DMS53 treated with DMSO at 0.1 percent for 48 hours (cell line): Measurements from ENCODE around the gene FRMD5.

ENCODE experiments used
- DNase-seq: peaks from one replicate; lab custom pipeline; 2025; ENCODE audit not compliant: unreplicated experiment; lab: John Stamatoyannopoulos, UW

The FRMD5 gene

DNA sequence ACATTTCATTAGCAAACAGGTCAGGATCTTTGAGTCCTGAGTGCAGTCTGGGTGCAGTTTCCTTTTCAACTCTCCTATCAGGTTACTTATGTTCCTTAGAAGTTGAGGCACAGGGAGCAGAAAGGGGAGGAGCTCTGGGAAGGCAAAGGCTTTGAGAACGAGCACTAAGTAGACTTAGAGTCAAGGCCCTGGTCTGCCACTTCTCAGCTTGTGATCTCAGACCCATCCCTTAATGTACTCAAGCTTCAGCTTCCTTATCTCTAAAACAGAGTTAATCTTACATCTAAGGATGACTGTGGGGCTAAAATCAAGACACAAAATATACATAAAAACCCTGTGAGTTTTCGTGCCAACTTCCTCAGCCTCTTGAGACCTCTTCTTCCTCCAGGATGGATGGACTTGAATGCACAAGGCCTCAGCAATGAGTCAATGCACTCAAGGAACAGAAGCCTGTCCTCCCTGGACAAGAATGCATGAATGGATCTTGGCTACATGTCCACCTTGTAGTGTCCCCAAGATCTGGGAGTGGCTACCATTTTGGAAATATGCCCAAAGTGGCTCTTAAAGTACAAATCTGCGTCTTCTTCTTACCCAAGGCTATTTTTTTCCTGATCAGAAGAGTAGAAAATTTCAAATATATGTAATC lies 263.2 kb downstream of the FRMD5 start:
- no peak for DNase-seq

DNA sequence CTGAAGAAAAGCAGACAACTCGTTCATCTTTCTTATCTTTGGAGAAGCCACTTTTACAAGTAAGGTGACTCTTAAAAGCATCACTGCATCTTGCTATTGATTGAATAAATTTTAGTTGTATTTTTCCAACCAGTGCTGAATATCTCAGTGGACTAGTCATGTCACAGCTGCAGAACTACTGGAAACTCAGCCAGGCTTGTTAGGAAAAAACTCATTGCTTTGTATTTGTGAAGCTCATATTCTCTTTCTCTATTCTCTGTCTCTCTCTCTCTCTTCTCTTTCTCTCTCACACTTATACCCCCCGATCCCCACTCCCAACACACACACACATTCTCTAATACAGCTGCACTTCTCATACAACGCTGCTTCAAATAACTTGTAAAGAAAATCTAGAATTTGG lies 264.0 kb downstream of the FRMD5 start:
- no peak for DNase-seq

DNA sequence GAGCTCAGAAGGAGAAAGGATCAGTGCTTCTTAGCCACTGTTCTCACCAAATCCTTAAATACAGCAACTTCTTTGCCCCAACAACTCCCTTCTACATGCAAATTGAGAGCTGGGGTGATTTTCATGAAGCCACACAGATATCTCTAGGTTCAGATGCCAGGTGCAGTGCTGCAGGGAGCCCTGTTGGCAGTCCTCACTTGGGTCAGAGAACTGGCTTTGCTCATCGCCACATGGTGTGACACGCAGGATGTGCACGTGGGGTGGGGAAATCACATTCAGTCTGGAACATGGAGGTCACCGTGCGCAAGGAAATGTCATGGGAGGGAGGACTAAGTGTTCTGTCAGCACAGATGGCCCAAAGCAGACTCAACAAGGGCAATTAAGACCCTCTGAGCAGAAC lies 264.5 kb downstream of the FRMD5 start:
- DNase-seq: no peak

DNA sequence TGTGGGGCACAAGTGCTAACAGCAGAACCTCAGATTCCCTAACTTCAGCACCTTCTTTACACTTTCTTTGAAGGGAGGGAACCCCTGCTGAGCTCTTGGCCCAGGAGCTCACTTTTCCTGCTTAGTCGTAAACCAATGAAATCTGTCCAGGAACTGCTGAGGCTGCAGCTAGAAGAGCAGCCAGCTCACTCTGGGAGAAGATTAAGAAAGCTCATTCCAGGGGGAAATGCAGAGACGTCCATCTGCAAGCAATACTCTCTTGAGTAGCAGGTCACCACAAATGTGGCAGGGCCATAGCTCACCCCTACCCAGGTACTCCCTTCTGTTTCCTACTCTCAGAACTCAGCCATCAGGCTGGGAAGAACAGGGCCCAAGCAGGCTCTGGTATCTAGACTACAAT lies 265.0 kb downstream of the FRMD5 start:
- no peak for DNase-seq

DNA sequence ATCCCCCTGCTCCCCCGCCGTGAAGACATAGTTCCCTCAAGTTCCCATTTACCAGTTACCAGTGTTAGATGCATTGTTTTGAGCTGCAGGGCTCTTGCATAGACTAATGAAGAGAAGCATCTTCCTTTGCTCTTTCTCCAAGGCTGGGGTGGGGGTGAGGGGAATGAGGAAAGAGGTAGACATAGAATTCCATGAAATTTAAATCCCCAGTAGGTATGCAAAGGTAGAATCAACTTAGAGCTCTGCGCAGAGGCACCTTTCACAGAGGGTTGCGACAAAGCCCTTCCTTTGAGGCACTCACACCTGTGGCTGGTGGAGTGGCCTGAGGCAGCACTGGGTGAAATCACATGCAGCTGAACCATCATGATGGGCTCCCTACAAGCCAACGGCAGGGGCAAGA lies 266.9 kb downstream of the FRMD5 start:
- DNase-seq: no peak

DNA sequence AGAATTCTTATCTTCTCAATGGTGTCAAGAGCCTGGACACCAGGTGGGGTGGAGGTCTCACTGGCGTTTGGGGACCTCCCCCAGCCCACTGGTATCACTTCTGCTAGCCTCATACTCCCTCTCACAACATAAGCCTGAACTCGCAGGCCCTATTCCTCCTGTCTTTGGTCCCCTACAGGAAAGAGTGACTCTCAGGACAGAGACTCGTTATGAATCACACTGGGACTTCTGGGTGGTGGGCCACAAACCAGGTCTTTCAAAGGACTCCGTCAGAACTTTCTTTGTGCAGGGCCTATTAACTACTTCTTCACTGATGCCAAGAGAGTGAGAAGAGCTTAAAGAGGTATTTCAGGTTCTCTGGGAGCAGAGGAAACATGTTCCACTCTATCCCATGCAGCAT lies 267.9 kb downstream of the FRMD5 start:
- DNase-seq: no peak

DNA sequence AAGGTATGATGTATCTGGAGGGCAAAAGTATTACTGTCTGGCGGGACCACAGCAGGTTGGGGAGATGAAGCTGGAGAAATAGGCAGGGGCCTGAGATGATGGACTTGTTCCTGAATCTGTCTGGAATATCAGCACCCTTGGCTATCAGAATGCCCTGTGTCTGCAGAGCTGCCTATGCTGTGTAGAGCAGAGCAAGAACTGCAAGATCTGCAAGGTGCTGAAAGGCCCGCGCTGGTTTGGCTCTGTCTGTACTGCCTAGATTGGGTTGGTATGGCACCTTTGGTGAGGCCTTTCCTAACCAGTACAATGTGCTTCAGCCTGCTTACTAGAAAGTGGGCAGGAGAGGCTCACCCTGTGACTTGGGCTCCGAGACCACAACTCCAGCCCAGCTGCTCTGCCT lies 271.5 kb downstream of the FRMD5 start:
- no peak for DNase-seq

DNA sequence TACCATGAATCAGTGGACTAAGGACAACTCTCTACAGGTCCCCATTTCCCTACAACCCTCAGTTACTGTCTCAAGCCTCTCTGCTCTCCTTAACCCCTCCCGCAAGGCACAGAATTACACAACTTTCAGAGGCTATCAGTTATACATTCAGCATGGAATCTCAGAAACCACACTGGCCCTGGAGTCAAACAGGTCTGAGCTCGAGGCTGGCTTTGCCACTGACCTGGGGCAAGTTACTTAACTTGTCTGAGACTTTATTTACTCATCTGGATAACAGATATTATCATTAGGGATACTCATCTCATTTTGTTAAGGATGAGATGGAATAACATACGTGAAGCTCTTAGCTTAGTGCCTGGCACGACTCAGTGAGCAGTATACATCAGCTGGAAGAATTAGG lies 273.1 kb downstream of the FRMD5 start:
- DNase-seq: no peak

DNA sequence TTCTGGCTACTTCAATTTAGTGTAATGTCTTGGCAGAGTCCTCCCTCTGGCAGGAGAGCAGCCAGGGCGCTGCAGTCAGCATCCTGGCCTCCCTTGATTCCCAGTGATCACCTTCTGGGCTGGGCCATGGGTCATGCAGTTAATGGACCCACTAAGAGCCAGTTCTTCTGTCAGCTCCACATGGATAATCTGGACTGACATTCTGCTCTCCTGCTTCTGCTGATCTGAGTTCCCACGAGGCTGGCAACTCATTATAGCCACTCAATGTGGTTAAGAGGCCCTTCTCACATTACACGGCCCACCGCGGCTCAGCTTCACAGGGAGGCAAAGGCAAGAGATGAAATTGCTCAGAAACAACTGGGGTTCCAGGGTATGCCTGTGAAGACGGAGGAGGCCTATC lies 274.3 kb downstream of the FRMD5 start:
- no peak for DNase-seq

DNA sequence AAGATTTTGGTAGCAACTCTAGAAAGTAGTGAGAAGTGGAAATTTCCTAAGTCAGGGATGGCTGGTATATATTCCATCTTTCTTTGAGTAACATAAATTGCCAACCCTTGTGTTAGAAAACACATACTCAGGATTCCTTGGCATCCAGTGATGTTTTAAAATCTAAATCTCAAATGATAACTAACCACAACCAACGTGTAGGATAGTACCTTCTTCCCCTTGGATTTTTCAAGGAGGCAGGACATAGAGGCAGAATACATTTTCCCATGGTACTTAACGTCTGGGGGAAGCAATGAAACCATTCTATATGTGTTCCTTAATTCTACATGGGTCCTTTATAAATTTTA lies 274.8 kb downstream of the FRMD5 start:
- DNase-seq: no peak

DNA sequence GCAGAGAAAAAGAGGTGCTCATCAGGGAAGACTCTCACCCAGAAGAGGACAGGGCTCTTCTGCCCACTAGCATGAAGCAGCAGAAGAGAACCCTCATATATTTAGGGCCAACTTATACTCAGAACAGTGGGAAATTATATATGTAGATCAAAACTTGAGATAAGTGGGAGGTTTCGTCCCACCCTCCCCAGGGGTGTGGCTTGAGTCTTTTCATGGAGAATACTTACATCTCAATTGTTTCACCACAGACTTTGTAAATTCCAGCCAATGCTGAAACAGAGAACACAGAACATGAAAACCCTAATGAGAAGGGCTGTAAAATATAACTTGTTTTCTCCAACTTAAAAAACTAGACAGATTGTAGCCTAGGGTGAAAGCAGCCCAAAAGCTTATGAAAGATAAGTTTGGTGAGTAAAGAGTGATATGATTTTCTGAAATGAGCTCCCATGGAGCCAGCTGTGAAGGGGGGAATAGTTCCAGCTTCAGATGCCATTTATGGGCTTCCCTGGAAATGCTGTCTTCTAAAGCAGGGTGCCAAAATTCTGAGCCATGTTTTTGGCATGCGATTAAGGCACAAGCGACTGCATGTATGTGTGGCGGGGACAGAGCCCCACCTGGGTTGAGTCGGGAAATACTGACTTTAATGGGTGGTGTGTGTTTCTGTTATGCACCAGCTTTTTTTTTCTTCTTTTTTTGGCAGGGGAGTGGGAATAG lies 275.4 kb downstream of the FRMD5 start:
- DNase-seq: no peak

DNA sequence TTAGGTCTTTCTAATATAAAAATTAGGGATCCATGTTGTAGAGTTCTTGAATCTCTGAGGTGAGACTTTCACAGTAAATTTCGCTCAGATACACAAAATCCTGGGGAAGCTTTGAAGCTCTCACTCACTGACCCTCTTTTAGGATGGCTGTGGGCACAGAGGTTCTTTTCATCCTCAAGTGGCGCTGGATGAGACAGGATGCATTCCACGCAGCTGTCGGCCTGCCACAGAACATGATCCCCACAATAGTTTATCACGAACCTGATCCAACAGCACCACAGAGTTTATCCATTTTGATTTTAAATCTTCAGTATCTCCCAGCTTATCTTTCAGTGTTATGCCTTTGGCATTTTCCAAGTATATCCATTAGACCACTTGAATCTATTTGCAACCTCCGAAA lies 276.4 kb downstream of the FRMD5 start:
- no peak for DNase-seq

DNA sequence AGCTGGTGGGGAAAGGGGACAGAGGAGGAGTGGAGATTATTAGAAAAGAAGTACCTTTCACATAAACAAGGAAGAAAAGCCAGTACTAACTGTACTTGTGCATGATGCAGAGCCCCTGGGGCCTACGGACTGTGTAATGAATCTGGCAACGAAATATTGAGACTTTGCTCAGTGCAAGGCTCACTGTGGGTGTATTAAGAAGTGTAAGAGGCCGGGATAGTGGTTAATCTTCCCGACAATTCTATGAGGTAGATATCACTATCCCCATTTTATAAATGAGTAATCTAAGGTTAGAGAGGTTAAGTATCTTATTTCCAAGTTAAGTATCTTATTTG lies 278.8 kb downstream of the FRMD5 start:
- DNase-seq: no peak

DNA sequence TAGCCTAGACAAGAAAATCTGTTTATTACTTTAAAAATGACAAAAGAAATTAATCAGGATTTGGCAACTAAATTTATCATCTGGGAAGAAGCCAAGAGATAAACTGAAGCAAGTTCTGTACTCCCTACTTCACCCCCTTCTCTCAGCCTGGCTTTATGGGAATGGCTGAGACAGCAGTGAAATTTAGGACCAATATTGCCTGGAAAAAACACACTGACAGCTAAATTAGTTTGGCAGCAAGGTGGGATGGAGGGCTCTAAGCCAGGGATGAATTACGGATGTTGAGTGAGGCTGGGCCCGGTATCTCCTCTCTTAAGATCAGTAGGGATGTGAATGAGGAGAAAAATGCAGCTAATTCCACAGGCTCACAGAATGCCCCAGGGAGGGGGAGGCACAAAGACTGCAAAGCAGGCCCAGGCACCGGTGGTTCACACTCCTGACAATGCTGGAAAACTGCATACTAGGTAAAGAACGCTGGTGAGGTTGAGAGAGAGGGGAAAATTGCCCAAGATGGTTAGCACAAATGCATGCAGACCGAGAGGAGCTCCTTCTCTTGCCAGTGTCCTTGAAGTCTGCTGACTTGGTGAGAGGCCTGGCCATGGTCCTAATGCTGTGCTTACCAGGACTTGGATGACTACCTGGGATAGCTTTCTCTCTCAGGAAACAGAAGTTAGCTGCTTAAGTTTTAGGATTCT lies 279.3 kb downstream of the FRMD5 start:
- no peak for DNase-seq

DNA sequence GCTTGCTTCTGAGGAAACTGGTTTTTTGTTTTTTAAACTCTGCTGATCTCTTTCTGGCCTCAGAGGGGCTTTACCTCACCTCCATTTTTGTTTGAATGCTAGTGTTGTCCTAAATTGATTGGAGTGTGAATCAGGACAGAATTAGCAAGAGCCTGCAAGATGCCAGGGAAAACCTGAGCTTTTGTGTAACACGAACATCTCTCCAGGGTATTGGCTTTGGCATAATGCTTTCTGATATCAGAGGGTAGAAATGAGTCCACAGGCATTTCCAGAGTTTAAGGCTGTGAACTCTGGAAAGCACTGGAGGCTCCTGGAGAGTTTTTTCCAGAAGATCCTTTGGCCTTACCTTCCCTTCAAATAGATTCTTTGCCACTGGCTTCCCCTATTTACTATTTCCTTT lies 281.1 kb downstream of the FRMD5 start:
- no peak for DNase-seq

DNA sequence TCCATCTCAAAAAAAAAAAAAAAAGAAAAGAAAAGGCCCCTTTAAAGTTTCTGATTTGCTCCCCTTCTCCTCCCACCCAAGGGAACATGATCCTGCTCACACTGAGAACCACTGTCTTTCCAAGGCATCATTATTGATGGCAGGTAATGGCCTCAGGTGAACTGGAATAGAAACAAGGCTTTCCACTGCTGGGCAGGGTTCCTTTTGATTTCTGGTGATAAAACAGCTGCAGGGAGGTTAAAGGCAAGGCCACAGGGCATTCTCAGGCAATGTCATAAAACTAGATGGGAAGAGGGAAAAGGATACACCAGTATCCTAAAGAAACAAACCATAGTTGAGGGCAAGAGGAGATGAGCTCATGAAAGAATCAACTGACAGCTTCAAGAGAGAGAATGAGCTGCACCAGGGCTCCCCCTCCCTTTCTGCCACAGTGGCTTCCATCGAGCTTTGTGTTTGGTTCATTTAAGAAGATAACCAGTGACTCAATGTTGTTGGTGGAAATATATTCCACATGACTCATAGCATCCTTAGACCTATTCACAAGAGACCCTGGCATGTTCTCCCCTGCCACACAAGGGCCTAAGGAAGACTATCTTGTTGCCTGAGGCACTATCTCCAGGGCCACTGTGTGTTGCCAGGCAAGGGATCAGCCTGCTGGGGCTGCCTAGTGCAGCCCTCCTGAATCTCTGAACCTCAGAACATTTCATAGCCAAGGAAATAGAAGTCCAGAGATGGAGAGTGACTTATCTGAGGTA lies 281.9 kb downstream of the FRMD5 start:
- DNase-seq: no peak

DNA sequence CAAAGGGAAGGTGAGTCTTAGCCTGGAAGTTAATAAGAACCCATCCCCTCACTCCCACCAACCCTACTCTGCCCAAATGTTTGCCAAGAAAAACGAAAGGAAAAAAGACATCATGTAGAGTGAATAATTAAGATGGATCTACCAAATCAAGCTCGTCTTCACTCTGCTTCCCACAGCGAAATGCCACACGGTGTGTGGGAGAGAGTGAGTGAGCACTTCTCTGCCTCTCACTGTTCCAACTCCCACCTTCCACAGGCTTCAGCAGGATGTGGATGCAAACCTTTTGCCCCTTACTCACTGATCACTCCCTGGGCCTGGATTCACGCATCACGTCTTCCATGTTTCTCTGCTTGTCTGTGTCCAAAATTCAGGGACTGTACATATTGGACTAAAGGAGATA lies 282.9 kb downstream of the FRMD5 start:
- DNase-seq: no peak

DNA sequence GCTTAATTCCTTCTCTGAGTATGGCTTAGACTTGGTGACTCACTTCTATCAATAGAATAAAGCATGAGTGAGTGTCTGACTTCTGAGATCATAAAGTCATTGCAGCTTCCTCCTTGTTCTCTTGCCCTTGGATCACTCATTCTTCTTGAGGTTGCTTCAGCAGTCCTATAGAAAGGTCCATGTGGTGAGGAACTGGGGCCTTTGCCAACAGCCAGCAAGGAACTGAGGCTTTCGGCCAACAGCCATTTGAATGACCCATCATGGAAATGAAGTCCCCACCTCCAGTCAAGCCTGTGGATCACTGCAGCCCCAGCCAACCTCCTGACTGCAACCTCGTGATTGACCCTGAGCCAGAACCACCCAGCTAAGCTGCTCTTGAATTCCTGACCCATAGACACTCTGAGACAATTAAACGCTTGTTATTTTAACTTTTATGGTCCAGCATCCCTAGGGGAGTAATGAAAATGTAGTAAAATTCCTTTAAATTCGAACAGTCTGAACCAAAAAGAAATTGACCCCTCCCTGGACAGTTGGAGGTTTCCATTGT lies 283.8 kb downstream of the FRMD5 start:
- no peak for DNase-seq

DNA sequence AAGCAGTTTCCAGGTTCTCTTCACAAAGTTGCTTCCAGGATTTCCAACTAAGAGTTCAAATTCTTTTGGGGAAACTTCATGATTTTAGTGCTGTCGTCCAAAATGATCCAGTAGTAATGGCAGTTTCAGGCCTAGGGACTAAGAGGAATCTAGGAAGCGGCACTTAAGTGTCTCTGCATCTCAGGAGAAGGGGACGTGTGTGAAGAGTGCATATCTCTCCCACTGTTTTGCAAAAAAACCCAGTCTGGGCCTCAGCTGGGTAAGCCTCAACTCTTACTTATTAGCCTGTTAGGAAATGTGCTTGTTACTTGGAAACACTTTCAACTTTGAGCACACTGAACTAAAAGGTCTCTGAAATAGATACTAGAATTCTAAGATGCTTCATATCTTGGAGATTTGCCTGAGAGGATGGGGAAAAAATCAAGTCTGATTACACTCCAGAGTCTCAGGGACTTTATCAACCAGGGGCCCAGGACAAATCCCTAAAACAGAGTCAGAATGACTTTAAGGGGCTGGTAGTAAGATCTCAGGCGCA lies 286.5 kb downstream of the FRMD5 start:
- DNase-seq: no peak

DNA sequence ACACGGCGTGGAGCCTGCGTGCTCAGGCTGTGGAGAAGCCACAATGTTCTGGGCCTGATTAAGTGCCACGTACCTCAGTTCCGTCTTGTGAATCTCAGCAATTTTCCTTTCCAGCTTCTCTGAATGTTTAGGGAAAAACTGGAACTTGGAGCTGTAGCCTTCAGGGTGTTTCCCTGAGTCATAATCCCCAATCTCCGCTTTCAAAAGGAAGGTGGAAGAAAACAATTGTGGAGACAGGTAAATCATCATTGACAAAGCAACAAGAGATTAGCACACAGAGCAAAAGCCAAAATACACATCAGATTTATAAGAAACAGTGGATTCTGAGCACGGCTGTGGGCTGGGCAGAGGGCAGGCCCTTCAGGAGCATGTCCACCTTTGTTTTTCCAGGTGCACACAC lies 289.3 kb downstream of the FRMD5 start:
- no peak for DNase-seq

DNA sequence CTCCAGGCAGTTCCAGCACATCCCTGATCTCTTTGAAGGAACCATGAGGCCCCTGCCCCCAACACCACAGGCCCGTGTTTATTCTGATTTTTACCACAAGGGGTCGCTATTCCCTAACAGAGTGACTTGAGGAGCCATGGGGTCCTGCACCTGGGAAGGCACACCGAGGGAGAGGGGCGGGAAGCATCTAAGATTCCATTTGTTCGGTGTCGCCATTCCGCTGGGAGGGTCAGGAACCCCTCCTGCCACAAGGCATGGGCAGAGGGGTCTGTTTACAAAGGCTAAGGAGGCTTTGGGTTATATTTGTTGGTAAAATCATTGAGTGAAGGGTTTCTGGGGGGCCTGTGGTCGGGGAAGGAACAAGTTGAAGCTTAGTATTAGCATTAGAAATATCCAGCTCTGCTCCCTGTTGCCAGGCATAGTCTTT lies 291.2 kb downstream of the FRMD5 start:
- peak; percentile 11 for DNase-seq
